Fibroblast of lung (primary cell): ENCODE measurements around the gene NCAM2. TPM values are rescaled to one million over a fixed set of nuclear protein-coding genes. Genes with fewer than 3 reads are reported as not detected.

Experiments used
- DNase-seq, 2 donors: peaks; one replicate each; pipeline versions ENCODE4 v3.0.0 to v3.0.0-alpha.2; 2010; ENCODE audit warnings: low read depth in 2 of 2
- H2AFZ ChIP-seq: 2 replicates; pipeline ENCODE4 v1.5.1; 2012; ENCODE audit warnings: low read length, control low read depth, inconsistent platforms
- H3K27ac ChIP-seq: 2 replicates; pipeline ENCODE4 v1.5.1; 2011; ENCODE audit warnings: low read length, control low read depth; ENCODE audit not compliant: insufficient read depth
- H3K27me3 ChIP-seq: 2 replicates; pipeline ENCODE4 v1.5.1; 2011; ENCODE audit warnings: mild to moderate bottlenecking, low read length; ENCODE audit not compliant: control insufficient read depth, insufficient read depth
- H3K36me3 ChIP-seq: 2 replicates; pipeline ENCODE4 v1.5.1; 2011; ENCODE audit warnings: low read length; ENCODE audit not compliant: control insufficient read depth, insufficient read depth
- H3K4me1 ChIP-seq: 2 replicates; pipeline ENCODE4 v1.5.1; 2011; ENCODE audit warnings: low read length; ENCODE audit not compliant: control insufficient read depth, insufficient read depth; ENCODE audit errors: extremely low read depth
- H3K4me2 ChIP-seq: 2 replicates; pipeline ENCODE4 v1.5.1; 2011; ENCODE audit warnings: low read length, control low read depth; ENCODE audit not compliant: insufficient read depth; ENCODE audit errors: extremely low read depth
- H3K4me3 ChIP-seq, 4 experiments: fragments of 200-600 bp in 1 of 4; sonication (generic) in 1 of 4; replicated peaks in 1 of 4; 2 replicates each; pipeline ENCODE4 v1.5.1; 2011 to 2016; ENCODE audit warnings: low read length in 4 of 4, low read depth in 3 of 4, mild to moderate bottlenecking in 3 of 4, control low read depth in 2 of 4, inconsistent platforms in 1 of 4, mixed read lengths in 1 of 4; ENCODE audit not compliant: insufficient read depth in 1 of 4; ENCODE audit errors: control extremely low read depth in 1 of 4
- H3K79me2 ChIP-seq: 2 replicates; pipeline ENCODE4 v1.5.1; 2012; ENCODE audit warnings: mild to moderate bottlenecking, low read length, inconsistent platforms; ENCODE audit not compliant: control insufficient read depth, insufficient read depth
- H3K9ac ChIP-seq: 2 replicates; pipeline ENCODE4 v1.5.1; 2011; ENCODE audit warnings: mild to moderate bottlenecking, low read length, control low read depth; ENCODE audit not compliant: insufficient read depth
- H3K9me3 ChIP-seq: 2 replicates; pipeline ENCODE4 v1.5.1; 2012; ENCODE audit warnings: low read depth, low read length; ENCODE audit not compliant: control insufficient read depth, insufficient read depth
- H4K20me1 ChIP-seq: 2 replicates; pipeline ENCODE4 v1.5.1; 2011; ENCODE audit warnings: low read length; ENCODE audit not compliant: control insufficient read depth, insufficient read depth; ENCODE audit errors: extremely low read depth
- EZH2 ChIP-seq: IDR thresholded peaks from 2 replicates; pipeline ENCODE4 v1.5.1; 2012; ENCODE audit warnings: low read length, control low read depth, mild to moderate bottlenecking; ENCODE audit errors: missing control alignments
- polyA plus RNA-seq, 2 donors: library from polyadenylated mRNA; depleted of rRNA in 1 of 2; stranded (reverse) in 1 of 2; unstranded in 1 of 2; fragments of >200 nt; gene quantifications; 2 replicates each; pipeline ENCODE4 v1.2.1, GENCODE V29; 2011 to 2012; ENCODE audit warnings: missing spikeins in 1 of 2
- total RNA-seq: library from RNA; depleted of rRNA; stranded (reverse); fragments of >200 nt; gene quantifications from 2 replicates; pipeline ENCODE4 v1.2.1, GENCODE V29; 2014
- TF ChIP-seq, protein P1 (sequence below), 2 donors: IDR thresholded peaks in 1 of 2; conservative IDR thresholded peaks in 1 of 2; 1 replicate in 1 of 2; 2 replicates in 1 of 2; pipeline ENCODE4 v1.5.1; 2011 to 2012; ENCODE audit warnings: low read length in 2 of 2, control low read depth in 1 of 2, inconsistent platforms in 1 of 2, low read depth in 1 of 2, mild to moderate bottlenecking in 1 of 2

The NCAM2 gene
- total and polyA plus RNA-seq, 2 donors (not counting 1 experiment from before 2014, with no cell fraction given), result 5.6 to 11.1 TPM

DNA sequence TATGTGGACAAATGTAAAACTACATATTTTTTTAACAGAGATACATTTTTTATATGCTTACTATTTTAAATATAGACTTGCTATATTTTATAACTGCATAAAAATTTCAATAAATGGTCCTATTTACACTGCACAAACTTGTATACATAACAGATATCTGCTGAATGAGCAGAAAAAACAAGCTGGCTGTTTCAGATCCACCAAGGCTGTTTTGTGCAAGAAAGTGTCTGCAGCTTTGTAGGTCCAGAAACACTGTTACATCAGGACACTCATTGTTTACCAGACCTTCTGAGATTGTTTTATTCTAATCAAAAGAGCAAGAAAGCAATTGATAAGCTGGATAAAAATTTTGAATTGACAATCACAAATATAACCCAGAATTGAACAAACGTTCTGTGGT lies 99.3 kb downstream of the NCAM2 start:
- Histone ChIP-seq H3K36me3 (no peaks in the 10 kb centered on the region), H3K4me1 (no peaks in the 10 kb centered on the region), H2AFZ (no peak overlapping the region), H3K9me3 (no peaks in the 10 kb centered on the region), H3K27ac (no peak overlapping the region), H3K4me2 (no peak overlapping the region), H3K4me3 (no peak overlapping the region), H3K79me2 (no peaks in the 10 kb centered on the region), H4K20me1 (no peaks in the 10 kb centered on the region), H3K27me3 (no peaks in the 10 kb centered on the region), H3K9ac (no peak overlapping the region)
- DNase-seq, result no peak
- TF ChIP-seq EZH2, result no peak
- TF ChIP-seq, protein P1, sequence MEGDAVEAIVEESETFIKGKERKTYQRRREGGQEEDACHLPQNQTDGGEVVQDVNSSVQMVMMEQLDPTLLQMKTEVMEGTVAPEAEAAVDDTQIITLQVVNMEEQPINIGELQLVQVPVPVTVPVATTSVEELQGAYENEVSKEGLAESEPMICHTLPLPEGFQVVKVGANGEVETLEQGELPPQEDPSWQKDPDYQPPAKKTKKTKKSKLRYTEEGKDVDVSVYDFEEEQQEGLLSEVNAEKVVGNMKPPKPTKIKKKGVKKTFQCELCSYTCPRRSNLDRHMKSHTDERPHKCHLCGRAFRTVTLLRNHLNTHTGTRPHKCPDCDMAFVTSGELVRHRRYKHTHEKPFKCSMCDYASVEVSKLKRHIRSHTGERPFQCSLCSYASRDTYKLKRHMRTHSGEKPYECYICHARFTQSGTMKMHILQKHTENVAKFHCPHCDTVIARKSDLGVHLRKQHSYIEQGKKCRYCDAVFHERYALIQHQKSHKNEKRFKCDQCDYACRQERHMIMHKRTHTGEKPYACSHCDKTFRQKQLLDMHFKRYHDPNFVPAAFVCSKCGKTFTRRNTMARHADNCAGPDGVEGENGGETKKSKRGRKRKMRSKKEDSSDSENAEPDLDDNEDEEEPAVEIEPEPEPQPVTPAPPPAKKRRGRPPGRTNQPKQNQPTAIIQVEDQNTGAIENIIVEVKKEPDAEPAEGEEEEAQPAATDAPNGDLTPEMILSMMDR (conservative IDR thresholded peaks at IDR 0.05 in 1 of 2, IDR thresholded peaks at IDR 0.05 in 1 of 2; ENCODE audit: low read depth in 1 of 2, low read length in 2 of 2), result no peak

DNA sequence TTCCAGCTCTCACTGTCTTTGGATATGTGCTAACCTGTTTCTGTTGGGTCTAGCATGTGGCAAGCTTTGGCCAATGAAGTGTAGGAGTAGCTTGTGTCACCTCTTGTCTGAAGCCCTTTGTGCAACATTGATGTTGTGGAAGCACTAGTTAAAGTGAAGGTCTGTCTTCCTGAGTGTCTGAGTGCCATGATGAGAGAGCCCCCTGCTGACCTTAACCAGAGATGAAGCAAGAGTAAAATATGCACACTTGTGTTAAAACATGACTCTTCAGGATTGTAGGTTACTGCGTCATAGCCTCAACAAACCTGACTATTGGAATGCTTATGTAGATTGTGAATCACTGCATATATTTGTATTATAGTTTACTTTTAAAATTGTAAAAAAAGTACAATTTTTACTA lies 103.7 kb downstream of the NCAM2 start:
- Histone ChIP-seq H3K9ac (no peak overlapping the region), H3K27ac (no peak overlapping the region), H3K9me3 (no peaks in the 10 kb centered on the region), H4K20me1 (no peaks in the 10 kb centered on the region), H3K27me3 (no peaks in the 10 kb centered on the region), H3K79me2 (no peaks in the 10 kb centered on the region), H3K4me3 (no peak overlapping the region), H3K4me1 (no peaks in the 10 kb centered on the region), H3K36me3 (no peaks in the 10 kb centered on the region), H3K4me2 (no peak overlapping the region), H2AFZ (no peak overlapping the region)
- peak; percentile 54 to 77 for DNase-seq
- TF ChIP-seq EZH2, result no peak
- TF ChIP-seq, protein P1 (conservative IDR thresholded peaks at IDR 0.05 in 1 of 2, IDR thresholded peaks at IDR 0.05 in 1 of 2; ENCODE audit: low read depth in 1 of 2, low read length in 2 of 2), result peak in 1 of 2 donors; percentile 35

DNA sequence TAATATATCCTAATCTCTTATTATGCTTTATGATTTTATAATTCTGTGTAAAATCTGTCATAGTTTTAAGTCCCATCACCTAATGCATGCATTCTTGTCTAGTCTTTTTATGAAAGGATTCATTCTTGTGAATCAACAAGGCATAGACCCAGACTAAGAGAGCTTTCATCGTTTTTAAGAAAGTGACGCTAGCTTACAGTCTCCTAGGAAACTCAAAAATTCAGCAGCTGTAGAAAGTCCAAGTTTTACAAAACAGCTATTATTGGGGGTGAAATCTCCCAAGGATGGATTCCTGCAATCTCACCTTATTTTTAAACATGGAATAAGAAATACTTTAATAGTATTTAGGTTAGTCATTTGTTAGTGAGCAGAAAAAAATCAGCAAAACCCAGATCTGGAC lies 104.7 kb downstream of the NCAM2 start:
- no peaks in the 10 kb centered on the region for H3K27me3 ChIP-seq
- H2AFZ ChIP-seq, result no peak overlapping the region
- no peaks in the 10 kb centered on the region for H4K20me1 ChIP-seq
- no peak for TF ChIP-seq EZH2
- TF ChIP-seq, protein P1 (conservative IDR thresholded peaks at IDR 0.05 in 1 of 2, IDR thresholded peaks at IDR 0.05 in 1 of 2; ENCODE audit: low read depth in 1 of 2, low read length in 2 of 2), result no peak
- no peaks in the 10 kb centered on the region for H3K4me1 ChIP-seq
- no peaks in the 10 kb centered on the region for H3K9me3 ChIP-seq
- no peak overlapping the region for H3K27ac ChIP-seq
- H3K4me2 ChIP-seq, result no peak overlapping the region
- H3K36me3 ChIP-seq, result no peaks in the 10 kb centered on the region
- no peak for DNase-seq
- no peak overlapping the region for H3K9ac ChIP-seq
- no peaks in the 10 kb centered on the region for H3K79me2 ChIP-seq
- no peak overlapping the region for H3K4me3 ChIP-seq
